ENCODE measurements around the gene MCTP1.

Gene MCTP1

DNA sequence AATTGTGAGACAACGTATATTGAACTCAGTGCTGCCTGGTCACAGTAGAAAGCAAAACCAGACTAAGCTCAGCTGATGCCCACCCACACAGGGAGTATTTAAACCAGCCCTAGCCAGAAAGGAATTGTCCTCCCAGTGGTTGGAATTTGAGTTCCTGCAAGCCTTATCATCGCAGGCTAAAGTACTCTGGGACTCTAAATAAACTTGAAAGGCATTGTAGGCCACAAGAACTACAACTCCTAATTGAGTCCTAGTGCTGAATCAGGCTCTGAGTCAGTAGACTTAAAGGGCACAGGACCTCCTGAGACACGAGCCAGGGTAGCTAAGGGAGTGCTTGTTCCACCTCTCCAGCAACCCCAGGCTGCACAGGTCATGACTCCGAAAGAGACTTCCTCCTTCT, 171.4 kb downstream of the MCTP1 start:
- no peak for DNase-seq

GRCh38 chr5:95111141-95111540, 173.8 kb downstream of the MCTP1 start:
- no peak for DNase-seq

DNA sequence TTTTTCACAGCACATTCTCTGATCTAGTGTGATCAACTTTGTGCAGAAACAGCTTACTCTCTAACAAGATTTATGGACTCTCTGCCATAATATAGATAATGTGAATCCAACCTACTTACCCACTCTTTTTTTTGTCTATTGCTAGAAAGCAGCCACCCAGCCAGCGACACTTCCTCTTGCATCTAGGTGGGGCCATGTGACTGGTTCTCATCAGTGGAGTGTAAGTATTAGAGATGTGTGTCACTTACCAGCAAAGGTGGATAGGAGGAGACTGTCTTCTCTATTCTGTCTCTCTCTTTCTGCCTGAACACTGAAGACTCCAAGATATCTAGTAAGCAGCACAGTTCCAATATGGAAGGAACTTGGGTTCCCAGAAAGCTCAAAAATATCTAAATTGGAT, 174.8 kb downstream of the MCTP1 start:
- no peak for DNase-seq

GRCh38 chr5:95107138-95107537, 177.8 kb downstream of the MCTP1 start:
- DNase-seq = no peak

GRCh38 chr5:95105638-95106037, 179.3 kb downstream of the MCTP1 start:
- DNase-seq = no peak

GRCh38 chr5:95102687-95103086, 182.2 kb downstream of the MCTP1 start:
- no peak for DNase-seq

GRCh38 chr5:95102080-95102479, 182.8 kb downstream of the MCTP1 start:
- DNase-seq = no peak

DNA sequence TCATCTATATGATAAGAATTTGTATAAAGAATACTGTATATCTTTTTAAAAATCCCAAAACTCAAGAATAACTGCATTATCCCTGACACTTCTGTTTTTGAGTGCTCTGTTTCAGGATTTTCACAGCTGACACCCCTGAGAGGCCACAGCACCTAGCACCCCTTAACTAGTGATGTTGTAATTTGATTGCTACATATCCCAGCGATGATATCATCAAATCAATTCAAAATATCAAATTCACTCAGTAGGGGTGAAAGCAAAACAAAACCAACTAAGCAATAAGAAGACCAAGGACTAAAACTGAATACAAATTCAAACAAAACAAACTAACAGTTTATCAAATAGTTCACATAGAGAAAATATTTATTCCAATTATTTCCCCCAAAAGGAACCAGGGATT, 184.3 kb downstream of the MCTP1 start:
- no peak for DNase-seq

GRCh38 chr5:95098012-95098411, 186.9 kb downstream of the MCTP1 start:
- DNase-seq = no peak

DNA sequence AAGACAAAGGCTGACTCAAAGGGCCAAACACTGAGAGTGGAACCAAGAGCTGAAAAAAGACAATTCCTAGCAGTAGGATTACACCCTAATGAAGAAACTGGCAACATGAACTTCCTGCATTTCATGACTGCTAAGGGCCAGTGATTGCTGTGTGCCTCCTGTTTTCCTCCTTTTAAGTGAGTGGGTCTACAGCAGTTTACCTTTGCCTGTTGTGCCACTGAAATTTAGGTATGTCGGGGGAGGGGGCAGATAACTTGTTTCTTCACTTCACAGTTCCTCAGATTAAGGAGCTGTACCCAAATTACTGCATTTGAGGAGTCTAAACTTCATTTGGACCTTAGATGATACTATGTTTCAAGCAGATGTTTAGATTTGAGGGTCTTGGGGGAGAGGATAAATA, 191.7 kb downstream of the MCTP1 start:
- no peak for DNase-seq

DNA sequence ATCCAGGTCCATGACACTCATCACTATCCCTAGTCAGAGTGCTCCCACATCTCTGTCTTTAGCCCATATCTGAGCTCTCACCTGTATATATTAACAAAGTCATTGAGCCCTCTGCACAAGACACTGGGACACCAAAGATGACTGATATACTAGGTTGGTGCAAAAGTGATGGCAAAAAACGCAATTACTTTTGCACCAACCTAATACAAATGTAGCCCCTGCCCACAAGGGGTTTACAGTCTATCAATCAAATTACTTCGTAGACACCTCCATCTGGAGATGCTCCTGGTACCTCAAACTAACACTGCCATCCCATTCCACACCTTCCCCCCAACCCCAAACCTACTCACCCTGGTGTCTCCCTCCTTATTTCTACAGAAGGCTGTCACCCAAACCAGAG, 194.1 kb downstream of the MCTP1 start:
- DNase-seq = no peak

- DNase-seq = no peak
These were observed 197.0 kb downstream of the MCTP1 start for GRCh38 chr5:95087816-95088317.

GRCh38 chr5:95086927-95087815, 197.7 kb downstream of the MCTP1 start:
- no peak for DNase-seq

- no peak for DNase-seq
These were observed 200.1 kb downstream of the MCTP1 start for GRCh38 chr5:95084757-95085156.

- DNase-seq = no peak
These were observed 201.3 kb downstream of the MCTP1 start for GRCh38 chr5:95083606-95084005.

DNA sequence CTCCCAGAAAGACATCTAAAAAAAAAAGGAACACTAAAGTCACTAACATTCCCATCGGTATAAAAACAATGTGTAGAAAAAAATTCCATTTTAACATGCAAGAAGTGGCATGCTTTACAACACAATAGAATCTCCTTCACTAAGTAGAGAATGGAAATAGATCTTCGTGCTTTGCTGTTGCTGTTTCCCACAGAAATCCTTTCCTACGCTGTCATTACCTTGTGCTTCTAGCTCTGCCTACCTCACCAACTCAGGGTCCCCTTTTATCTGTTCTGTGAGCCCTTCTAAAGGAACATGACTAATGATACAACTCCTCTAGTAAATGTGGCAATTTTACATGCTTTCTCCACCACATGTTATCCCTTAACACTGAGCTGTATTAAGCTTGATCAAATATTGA, 202.9 kb downstream of the MCTP1 start:
- no peak for DNase-seq

- DNase-seq = no peak
These were observed 203.4 kb downstream of the MCTP1 start for GRCh38 chr5:95081500-95081960.

- DNase-seq = no peak
These were observed 204.5 kb downstream of the MCTP1 start for GRCh38 chr5:95080441-95080840.

GRCh38 chr5:95080030-95080429, 204.9 kb downstream of the MCTP1 start:
- DNase-seq = no peak

DNA sequence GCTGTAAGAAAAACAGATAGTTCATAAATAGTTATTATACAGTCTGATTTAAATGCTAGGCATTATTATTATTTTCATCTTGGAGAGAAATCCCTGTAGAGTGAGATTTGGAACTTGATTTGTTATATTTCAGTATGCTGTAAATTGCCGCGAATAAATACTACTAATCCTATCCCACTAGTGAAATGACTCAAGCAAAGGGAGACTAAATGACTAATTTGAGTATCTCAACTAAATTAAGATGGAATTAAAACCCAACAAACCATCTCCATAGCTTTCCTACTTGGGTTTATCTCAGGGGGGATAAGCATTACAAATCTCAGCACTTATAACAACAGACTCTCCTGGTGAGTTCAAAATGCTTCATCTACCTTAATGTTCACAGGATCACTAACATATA, 206.0 kb downstream of the MCTP1 start:
- no peak for DNase-seq

GRCh38 chr5:95076395-95077185, 208.3 kb downstream of the MCTP1 start:
- DNase-seq = no peak

GRCh38 chr5:95075111-95075510, 209.8 kb downstream of the MCTP1 start:
- no peak for DNase-seq

- DNase-seq = no peak
These were observed 212.6 kb downstream of the MCTP1 start for GRCh38 chr5:95072281-95072680.

GRCh38 chr5:95070866-95071265, 214.0 kb downstream of the MCTP1 start:
- DNase-seq = no peak

Measured in activated gamma-delta T cell (primary cell).